Esophagus (tissue), 2 donors: Measurements from ENCODE around the gene DHRS4. TPM values are rescaled to one million over a fixed set of nuclear protein-coding genes. Genes with fewer than 3 reads are reported as not detected.
"Not testable (repeated sequence)": the region's sequence is repeated elsewhere in the genome, so short reads cannot be mapped to it uniquely, and the experiment has no call there.

Experiments
- H3K27ac ChIP-seq, 2 donors: one replicate each; pipeline ENCODE4 v1.5.1; 2013; ENCODE audit warnings: low read depth in 2 of 2, mild to moderate bottlenecking in 2 of 2, inconsistent platforms in 1 of 2, low read length in 1 of 2, moderate library complexity in 1 of 2
- H3K27me3 ChIP-seq, 2 donors: one replicate each; pipeline ENCODE4 v1.6.1; 2013; ENCODE audit warnings: low read length in 2 of 2, control low read depth in 1 of 2, mild to moderate bottlenecking in 1 of 2; ENCODE audit not compliant: insufficient read depth in 2 of 2, control insufficient read depth in 1 of 2
- H3K36me3 ChIP-seq, 2 donors: one replicate each; pipeline ENCODE4 v1.6.1; 2013; ENCODE audit warnings: low read length in 1 of 2; ENCODE audit not compliant: control insufficient read depth in 2 of 2, insufficient read depth in 2 of 2
- H3K4me1 ChIP-seq, 2 donors: one replicate each; pipeline ENCODE4 v1.6.1; 2013; ENCODE audit warnings: low read length in 1 of 2; ENCODE audit not compliant: control insufficient read depth in 2 of 2, insufficient read depth in 2 of 2
- H3K4me3 ChIP-seq, 2 donors: one replicate each; pipeline ENCODE4 v1.5.1; 2013; ENCODE audit warnings: low read length in 2 of 2, mild to moderate bottlenecking in 2 of 2, low read depth in 1 of 2, moderate library complexity in 1 of 2
- H3K9me3 ChIP-seq, 2 donors: one replicate each; pipeline ENCODE4 v1.6.1; 2013; ENCODE audit warnings: mild to moderate bottlenecking in 2 of 2, low read depth in 1 of 2, low read length in 1 of 2, moderate library complexity in 1 of 2; ENCODE audit not compliant: control insufficient read depth in 2 of 2, insufficient read depth in 1 of 2
- WGBS, 2 donors: extraction: QIAGEN DNeasy Blood & Tissue Kit; methylation state at CpG; one replicate each; pipeline ENCODE4 v1.1.7; 2013; 5-methylcytosine and 5-hydroxymethylcytosine counted together
- polyA plus RNA-seq, 2 donors: library from polyadenylated mRNA; stranded (reverse); fragments of 200-250 nt; gene quantifications; one replicate each; pipeline ENCODE4 v1.2.3, GENCODE V29; 2013
- donor health status: healthy with polysubstance abuse.
- donor health status: Bipolar disorder and iron deficiency.

The DHRS4 gene
- polyA plus RNA-seq, 2 donors = 39.2 to 56.4 TPM

DNA sequence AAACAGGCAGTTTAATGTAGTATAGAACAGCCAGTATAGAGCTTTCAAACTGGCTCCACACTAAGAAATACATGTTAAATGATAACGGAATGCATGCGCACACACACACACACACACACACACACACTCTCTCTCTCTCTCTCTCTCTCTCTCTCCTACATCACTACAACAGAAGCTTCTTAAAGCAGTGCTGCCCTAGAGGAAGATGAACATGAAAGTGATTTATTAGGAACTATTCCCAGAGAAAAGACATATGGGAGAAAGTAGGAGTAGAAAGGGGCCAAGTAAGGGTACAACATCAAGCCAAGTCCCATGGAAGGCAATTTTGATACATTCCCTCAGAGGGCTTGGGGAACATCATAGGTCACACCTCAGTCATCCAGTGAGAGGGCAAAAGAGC is 16.4 kb upstream of the DHRS4 start:
- H3K27ac ChIP-seq = no peak overlapping the region
- H3K27me3 ChIP-seq = no peaks in the 10 kb centered on the region
- no peak overlapping the region for H3K4me3 ChIP-seq
- no peaks in the 10 kb centered on the region for H3K9me3 ChIP-seq
- H3K4me1 ChIP-seq = no peaks in the 10 kb centered on the region
- H3K36me3 ChIP-seq = peaks cover 2 to 3% of the 10 kb centered on the region in 2 donors
- WGBS, 2 donors = 80 to 95% methylated on average over 2 of the region's 2 CpGs

DNA sequence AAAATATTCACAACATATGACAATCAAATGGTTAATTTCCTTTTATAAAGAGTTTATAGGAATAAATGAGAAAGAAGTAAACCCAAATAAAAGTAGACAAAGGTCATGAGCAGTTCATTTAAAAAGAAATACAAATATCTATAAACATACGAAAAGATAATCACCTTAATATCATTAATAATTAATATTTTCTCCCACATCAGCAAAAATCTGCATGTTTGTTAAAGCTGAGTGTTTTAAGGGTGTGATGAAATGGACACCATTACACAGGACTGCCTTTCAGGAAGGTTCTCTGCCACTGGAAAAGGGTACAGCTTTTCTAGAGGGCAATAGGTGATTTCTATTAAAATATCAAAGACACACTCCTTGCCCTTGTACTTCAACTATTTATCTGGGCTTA is 14.7 kb upstream of the DHRS4 start:
- 77% methylated on average over 1 of the region's 1 CpG for WGBS, 2 donors
- H3K4me1 ChIP-seq = peaks cover 0 to 3% of the 10 kb centered on the region in 2 donors
- no peaks in the 10 kb centered on the region for H3K9me3 ChIP-seq
- H3K27ac ChIP-seq = no peak overlapping the region
- peaks cover 2 to 3% of the 10 kb centered on the region in 2 donors for H3K36me3 ChIP-seq
- H3K4me3 ChIP-seq = no peak overlapping the region
- H3K27me3 ChIP-seq = no peaks in the 10 kb centered on the region

- peaks cover 2 to 3% of the 10 kb centered on the region in 2 donors for H3K36me3 ChIP-seq
- no peak overlapping the region for H3K27ac ChIP-seq
- no peak overlapping the region for H3K4me3 ChIP-seq
- peaks cover 0 to 3% of the 10 kb centered on the region in 2 donors for H3K4me1 ChIP-seq
- no peaks in the 10 kb centered on the region for H3K27me3 ChIP-seq
- no peaks in the 10 kb centered on the region for H3K9me3 ChIP-seq
- WGBS, 2 donors = 82 to 83% methylated on average over 3 of the region's 3 CpGs
Observed at GRCh38 chr14:23939607-23940326, 13.8 kb upstream of the DHRS4 start.

DNA sequence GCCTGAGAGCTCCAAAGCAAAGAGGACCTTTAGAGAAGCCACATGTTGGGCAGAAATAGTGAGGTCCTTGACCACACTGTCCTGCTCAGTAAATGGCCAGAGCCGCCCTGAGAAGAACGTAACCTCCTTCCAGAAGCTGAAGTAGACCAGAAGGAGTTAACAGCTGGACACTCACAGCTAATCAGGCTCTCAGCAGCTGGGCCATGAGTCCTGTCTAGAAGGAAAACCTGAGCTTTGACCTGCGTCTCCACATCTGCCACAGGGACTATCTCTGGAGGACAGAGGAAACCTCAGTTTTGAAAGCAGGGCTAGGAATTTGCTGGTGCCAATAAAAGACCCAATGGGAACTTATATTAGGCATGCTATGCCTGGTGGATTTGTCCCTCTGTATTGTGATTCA is 12.3 kb upstream of the DHRS4 start:
- H3K27ac ChIP-seq = no peak overlapping the region
- 66 to 96% methylated on average over 3 of the region's 3 CpGs for WGBS, 2 donors
- H3K36me3 ChIP-seq = peaks cover 2 to 3% of the 10 kb centered on the region in 2 donors
- H3K4me1 ChIP-seq = peaks cover 0 to 3% of the 10 kb centered on the region in 2 donors
- no peaks in the 10 kb centered on the region for H3K27me3 ChIP-seq
- H3K4me3 ChIP-seq = no peak overlapping the region
- no peaks in the 10 kb centered on the region for H3K9me3 ChIP-seq

DNA sequence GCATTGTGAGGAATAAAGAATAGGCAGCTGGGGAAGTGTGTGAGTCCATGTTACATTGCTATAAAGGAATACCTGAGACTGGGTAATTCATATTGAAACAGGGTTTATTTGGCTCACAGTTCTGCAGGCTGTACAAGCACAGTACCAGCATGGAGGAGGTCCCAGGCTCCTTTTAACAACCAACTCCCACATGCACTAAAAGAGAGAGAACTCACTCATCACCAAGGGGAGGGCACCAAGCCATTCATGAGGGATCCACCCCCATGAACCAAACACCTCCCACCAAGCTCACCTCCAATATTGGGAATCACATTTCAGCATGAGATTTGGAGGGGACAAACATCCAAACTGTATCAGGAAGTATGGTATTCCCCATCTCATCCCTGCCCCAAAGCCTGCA is 11.9 kb upstream of the DHRS4 start:
- no peaks in the 10 kb centered on the region for H3K9me3 ChIP-seq
- H3K4me3 ChIP-seq = no peak overlapping the region
- peaks cover 0 to 3% of the 10 kb centered on the region in 2 donors for H3K4me1 ChIP-seq
- H3K27ac ChIP-seq = no peak overlapping the region
- peaks cover 2 to 3% of the 10 kb centered on the region in 2 donors for H3K36me3 ChIP-seq
- H3K27me3 ChIP-seq = no peaks in the 10 kb centered on the region

DNA sequence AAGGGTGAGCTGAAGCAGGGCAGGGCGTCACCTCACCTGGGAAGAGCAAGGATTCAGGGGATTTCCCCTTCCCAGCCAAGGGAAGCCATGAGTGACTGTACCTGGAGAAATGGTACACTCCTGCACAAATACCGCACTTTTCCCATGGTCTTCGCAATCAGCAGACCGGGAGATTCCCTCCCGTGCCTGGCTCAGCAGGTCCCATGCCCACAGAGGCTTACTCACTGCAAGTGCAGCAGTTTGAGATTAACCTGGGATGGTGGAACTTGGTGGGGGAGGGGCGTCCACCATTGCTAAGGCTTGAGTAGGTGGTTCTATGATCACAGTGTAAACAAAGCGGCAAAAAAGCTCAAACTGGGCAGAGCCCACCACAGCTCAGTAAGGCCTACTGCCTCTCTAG is 11.0 kb upstream of the DHRS4 start:
- Histone ChIP-seq H3K27me3 (no peaks in the 10 kb centered on the region), H3K4me1 (peaks cover 0 to 3% of the 10 kb centered on the region in 2 donors), H3K36me3 (peaks cover 2 to 3% of the 10 kb centered on the region in 2 donors), H3K27ac (no peak overlapping the region), H3K9me3 (no peaks in the 10 kb centered on the region), H3K4me3 (no peak overlapping the region)
- 80 to 85% methylated on average over 7 of the region's 7 CpGs for WGBS, 2 donors

DNA sequence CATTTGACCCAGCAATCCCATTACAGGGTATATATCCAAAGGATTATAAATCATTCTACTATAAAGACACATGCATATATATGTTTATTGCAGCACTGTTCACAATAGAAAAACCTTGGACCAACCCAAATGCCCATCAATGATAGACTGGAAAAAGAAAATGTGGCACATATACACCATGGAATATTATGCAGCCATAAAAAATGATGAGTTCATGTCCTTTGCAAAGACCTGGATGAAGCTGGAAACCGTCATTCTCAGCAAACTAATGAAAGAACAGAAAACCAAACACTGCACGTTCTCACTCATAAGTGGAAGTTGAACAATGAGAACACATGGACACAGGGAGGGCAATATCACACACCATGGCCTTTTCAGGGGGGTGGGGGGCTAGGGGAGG is 4.5 kb upstream of the DHRS4 start:
- not testable (repeated sequence) for H3K36me3 ChIP-seq, H3K4me1 ChIP-seq, H3K27ac ChIP-seq, H3K4me3 ChIP-seq, H3K9me3 ChIP-seq, H3K27me3 ChIP-seq
- WGBS, 2 donors = 77 to 97% methylated on average over 2 of the region's 2 CpGs

DNA sequence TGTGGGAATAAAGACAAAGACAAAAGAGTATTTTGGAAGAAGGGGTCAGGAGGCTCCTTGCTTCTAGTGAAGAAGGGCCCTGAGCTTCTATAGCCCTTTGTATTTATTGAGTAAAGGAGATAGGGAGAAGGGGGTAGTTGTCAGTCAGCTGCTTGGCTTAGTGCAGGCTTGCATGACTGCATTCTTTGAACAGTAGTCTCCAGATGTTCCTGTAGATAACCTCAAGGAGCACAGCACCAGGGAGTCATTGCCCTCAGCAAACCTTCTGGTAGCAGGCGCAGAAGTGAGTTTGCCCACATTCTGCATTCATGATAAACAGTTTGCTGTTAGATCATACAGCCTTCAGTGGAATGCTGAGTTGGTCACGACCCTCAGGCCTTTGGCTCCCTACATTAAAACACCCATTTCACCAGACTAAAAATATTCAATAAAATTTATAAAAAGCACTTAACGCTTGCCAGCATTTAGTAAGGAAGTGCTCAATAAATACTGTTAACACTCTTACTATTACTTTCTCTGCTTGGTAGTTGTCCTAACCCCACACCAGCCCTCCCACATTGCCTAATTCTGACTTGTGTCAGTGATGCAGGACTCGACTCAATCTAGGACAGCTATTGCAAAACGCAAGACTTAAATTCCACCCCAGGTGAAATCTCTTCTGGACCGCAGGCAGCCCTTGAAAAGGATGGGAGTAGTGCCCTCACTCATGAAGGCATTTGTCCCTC is 3.0 kb upstream of the DHRS4 start:
- no peaks in the 10 kb centered on the region for H3K36me3 ChIP-seq
- H3K4me3 ChIP-seq = no peak overlapping the region
- 95 to 97% methylated on average over 6 of the region's 6 CpGs for WGBS, 2 donors
- no peak overlapping the region for H3K27ac ChIP-seq
- H3K4me1 ChIP-seq = peaks cover 0 to 3% of the 10 kb centered on the region in 2 donors
- H3K27me3 ChIP-seq = no peaks in the 10 kb centered on the region
- H3K9me3 ChIP-seq = no peaks in the 10 kb centered on the region

GRCh38 chr14:23951136-23951466 is 2.5 kb upstream of the DHRS4 start:
- 88 to 93% methylated on average over 3 of the region's 3 CpGs for WGBS, 2 donors
- not testable (repeated sequence) for H3K27ac ChIP-seq, H3K4me3 ChIP-seq, H3K4me1 ChIP-seq, H3K36me3 ChIP-seq, H3K9me3 ChIP-seq, H3K27me3 ChIP-seq
